Ovary (tissue), 10 donors: ENCODE results near the gene MINPP1. TPM values are rescaled to one million over a fixed set of nuclear protein-coding genes. Genes with fewer than 3 reads are reported as not detected.
"Not testable (repeated sequence)": the region's sequence is repeated elsewhere in the genome, so short reads cannot be mapped to it uniquely, and the experiment has no call there.

Experiments
- DNase-seq, 5 donors: peaks; one replicate each; pipeline ENCODE4 v3.0.0-alpha.2; 2019 to 2020
- H3K27ac ChIP-seq, 2 donors: fragments of 200-600 bp; one replicate each; pipeline versions ENCODE4 v1.5.1 to v1.8.0; 2019 to 2022
- H3K27me3 ChIP-seq: fragments of 200-600 bp; one replicate; pipeline ENCODE4 v1.8.0; 2022
- H3K36me3 ChIP-seq: fragments of 200-600 bp; sonication (generic); one replicate; pipeline ENCODE4 v1.5.1; 2019
- H3K4me1 ChIP-seq: one replicate; pipeline ENCODE4 v1.8.1; 2013; ENCODE audit warnings: mild to moderate bottlenecking, moderate library complexity; ENCODE audit not compliant: insufficient read depth
- H3K4me3 ChIP-seq: fragments of 200-600 bp; sonication (generic); one replicate; pipeline ENCODE4 v1.5.1; 2017
- H3K9me3 ChIP-seq, 2 donors: fragments of 200-600 bp in 1 of 2; sonication (generic) in 1 of 2; one replicate each; pipeline versions ENCODE4 v1.5.1 to v1.8.1; 2013 to 2019; ENCODE audit warnings: mild to moderate bottlenecking in 1 of 2, moderate library complexity in 1 of 2
- POLR2A ChIP-seq: fragments of 450-650 bp; IDR thresholded peaks from one replicate; pipeline ENCODE4 v1.6.1; 2017; ENCODE audit warnings: antibody characterized with exemption, mild to moderate bottlenecking, moderate library complexity
- WGBS, 3 donors: extraction: QIAGEN DNeasy Blood & Tissue Kit in 1 of 3; methylation state at CpG; one replicate each; pipeline versions ENCODE4 v1.1.5 to v1.1.7; 2013 to 2017; 5-methylcytosine and 5-hydroxymethylcytosine counted together
- intact Hi-C, 4 donors: fragments of 100-400 bp; cut with DNase I; formaldehyde crosslinking; loops; one replicate each; pipeline versions ENCODE4 v1.11.0 to v1.15.1; 2022 to 2023
- long read RNA-seq, 3 donors: library from polyadenylated mRNA in 2 of 3; unstranded in 2 of 3; transcript quantifications; one replicate each; pipeline ENCODE4 v2.0.0 and lab custom pipeline, GENCODE V29; 2021 to 2026
- polyA plus RNA-seq, 2 donors: library from polyadenylated mRNA; stranded (reverse); fragments of 200-250 nt in 1 of 2; fragments of 350-450 nt in 1 of 2; fragmentation: Illumina TruSeq in 1 of 2; extraction: RNeasy Lipid Tissue Mini Kit (QIAGEN cat#74804) in 1 of 2; gene quantifications; one replicate each; pipeline ENCODE4 v1.2.3, GENCODE V29; 2013 to 2014
- total RNA-seq, 7 donors: library from RNA; depleted of rRNA in 2 of 7; stranded (reverse); fragments of >200 nt in 2 of 7; fragmentation: NEBNext Ultra II Directional in 3 of 7; extraction: Animal tissue kit (Norgen Biotek cat#: 25700) in 3 of 7; gene quantifications; one replicate each; pipeline versions ENCODE4 v1.1.0 to v1.2.4, GENCODE V29; 2016 to 2023
- TF ChIP-seq, protein P1 (sequence below), 3 donors: fragments of 450-650 bp in 2 of 3; fragments of 200-600 bp in 1 of 3; IDR thresholded peaks; one replicate each; pipeline versions ENCODE4 v1.5.1 to v1.8.0; 2016 to 2022; ENCODE audit warnings: antibody characterized with exemption in 3 of 3, mild to moderate bottlenecking in 1 of 3
- donor health status: DM: no; HTN: no; CAD: no; lungs with moderate emphysema.
- donor health status: DM: no; HTN: no; CAD: no.
- donor health status: Bipolar disorder and iron deficiency.
- donor health status: DM: yes; HTN: yes; CAD: no.
- donor health status: DM: no; HTN: no; CAD: no.
- donor health status: DM: yes; HTN: yes; CAD: no.

Gene MINPP1, protein sequence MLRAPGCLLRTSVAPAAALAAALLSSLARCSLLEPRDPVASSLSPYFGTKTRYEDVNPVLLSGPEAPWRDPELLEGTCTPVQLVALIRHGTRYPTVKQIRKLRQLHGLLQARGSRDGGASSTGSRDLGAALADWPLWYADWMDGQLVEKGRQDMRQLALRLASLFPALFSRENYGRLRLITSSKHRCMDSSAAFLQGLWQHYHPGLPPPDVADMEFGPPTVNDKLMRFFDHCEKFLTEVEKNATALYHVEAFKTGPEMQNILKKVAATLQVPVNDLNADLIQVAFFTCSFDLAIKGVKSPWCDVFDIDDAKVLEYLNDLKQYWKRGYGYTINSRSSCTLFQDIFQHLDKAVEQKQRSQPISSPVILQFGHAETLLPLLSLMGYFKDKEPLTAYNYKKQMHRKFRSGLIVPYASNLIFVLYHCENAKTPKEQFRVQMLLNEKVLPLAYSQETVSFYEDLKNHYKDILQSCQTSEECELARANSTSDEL
- total RNA-seq (10 to 100 TPM in 6 of 7 donors, 1 to 10 TPM in 1; 9.8 to 21.8 (median 12.3) TPM), polyA plus RNA-seq (10 to 100 TPM; 10.1 to 13.8 TPM)
- long read RNA-seq, donor 1, transcript MINPP1-202 (5 exons, 2,415 nt), result major isoform, 55 of 65 reads
- long read RNA-seq, donor 1, partial matches to known transcripts, result 2 of 65 reads
- long read RNA-seq, donor 1, other reads (novel, unspliced or antisense), result 8 of 65 reads
- long read RNA-seq, donor 2, transcript MINPP1-202 (5 exons, 2,415 nt), result major isoform, 9 of 9 reads
- long read RNA-seq, donor 2, partial matches to known transcripts, result 0 of 9 reads
- long read RNA-seq, donor 2, other reads (novel, unspliced or antisense), result 0 of 9 reads
- long read RNA-seq, donor 3, transcript MINPP1-202 (5 exons, 2,415 nt), result major isoform, 32 of 39 reads
- long read RNA-seq, donor 3, partial matches to known transcripts, result 0 of 39 reads
- long read RNA-seq, donor 3, other reads (novel, unspliced or antisense), result 7 of 39 reads

DNA sequence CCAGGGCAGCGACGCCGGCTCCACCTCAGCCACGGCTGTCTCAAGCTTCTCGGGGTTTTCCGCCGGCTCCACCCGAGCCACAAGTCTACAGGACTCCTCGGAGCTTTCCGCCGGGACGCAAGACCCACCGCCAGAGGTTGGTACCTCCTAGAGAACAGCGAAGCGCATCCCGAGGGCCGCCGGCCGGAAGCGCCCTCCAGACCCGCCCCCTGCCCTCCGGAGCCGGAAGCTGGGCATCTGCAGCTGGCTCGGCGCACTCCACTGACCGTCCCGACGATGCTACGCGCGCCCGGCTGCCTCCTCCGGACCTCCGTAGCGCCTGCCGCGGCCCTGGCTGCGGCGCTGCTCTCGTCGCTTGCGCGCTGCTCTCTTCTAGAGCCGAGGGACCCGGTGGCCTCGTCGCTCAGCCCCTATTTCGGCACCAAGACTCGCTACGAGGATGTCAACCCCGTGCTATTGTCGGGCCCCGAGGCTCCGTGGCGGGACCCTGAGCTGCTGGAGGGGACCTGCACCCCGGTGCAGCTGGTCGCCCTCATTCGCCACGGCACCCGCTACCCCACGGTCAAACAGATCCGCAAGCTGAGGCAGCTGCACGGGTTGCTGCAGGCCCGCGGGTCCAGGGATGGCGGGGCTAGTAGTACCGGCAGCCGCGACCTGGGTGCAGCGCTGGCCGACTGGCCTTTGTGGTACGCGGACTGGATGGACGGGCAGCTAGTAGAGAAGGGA lies at the start of gene MINPP1:
TSS of gene MINPP1 (plus strand) at position 254 of the 726 bp plus-strand sequence. CDS start at position 277, 23 bp downstream.
- intact Hi-C loops, result no loop called here
- Histone ChIP-seq H3K9me3 (no peaks in the 10 kb centered on the region), H3K4me1 (peaks cover 4% of the 10 kb centered on the region), H3K4me3 (peak within 1 kb of the TSS; percentile 95), H3K36me3 (no peaks in the 10 kb centered on the region), H3K27me3 (no peaks in the 10 kb centered on the region), H3K27ac (peak within 1 kb of the TSS; percentile 84 to 87)
- 0 to 1% (median 0%) methylated on average over 62 to 74 of the region's 74 CpGs for WGBS, 3 donors
- TF ChIP-seq, protein P1, sequence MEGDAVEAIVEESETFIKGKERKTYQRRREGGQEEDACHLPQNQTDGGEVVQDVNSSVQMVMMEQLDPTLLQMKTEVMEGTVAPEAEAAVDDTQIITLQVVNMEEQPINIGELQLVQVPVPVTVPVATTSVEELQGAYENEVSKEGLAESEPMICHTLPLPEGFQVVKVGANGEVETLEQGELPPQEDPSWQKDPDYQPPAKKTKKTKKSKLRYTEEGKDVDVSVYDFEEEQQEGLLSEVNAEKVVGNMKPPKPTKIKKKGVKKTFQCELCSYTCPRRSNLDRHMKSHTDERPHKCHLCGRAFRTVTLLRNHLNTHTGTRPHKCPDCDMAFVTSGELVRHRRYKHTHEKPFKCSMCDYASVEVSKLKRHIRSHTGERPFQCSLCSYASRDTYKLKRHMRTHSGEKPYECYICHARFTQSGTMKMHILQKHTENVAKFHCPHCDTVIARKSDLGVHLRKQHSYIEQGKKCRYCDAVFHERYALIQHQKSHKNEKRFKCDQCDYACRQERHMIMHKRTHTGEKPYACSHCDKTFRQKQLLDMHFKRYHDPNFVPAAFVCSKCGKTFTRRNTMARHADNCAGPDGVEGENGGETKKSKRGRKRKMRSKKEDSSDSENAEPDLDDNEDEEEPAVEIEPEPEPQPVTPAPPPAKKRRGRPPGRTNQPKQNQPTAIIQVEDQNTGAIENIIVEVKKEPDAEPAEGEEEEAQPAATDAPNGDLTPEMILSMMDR (IDR thresholded peaks at IDR 0.05), result no peak
- TF ChIP-seq POLR2A, result peak; percentile 39
- DNase-seq, result peak; percentile 77 to 89 (median 82)

DNA sequence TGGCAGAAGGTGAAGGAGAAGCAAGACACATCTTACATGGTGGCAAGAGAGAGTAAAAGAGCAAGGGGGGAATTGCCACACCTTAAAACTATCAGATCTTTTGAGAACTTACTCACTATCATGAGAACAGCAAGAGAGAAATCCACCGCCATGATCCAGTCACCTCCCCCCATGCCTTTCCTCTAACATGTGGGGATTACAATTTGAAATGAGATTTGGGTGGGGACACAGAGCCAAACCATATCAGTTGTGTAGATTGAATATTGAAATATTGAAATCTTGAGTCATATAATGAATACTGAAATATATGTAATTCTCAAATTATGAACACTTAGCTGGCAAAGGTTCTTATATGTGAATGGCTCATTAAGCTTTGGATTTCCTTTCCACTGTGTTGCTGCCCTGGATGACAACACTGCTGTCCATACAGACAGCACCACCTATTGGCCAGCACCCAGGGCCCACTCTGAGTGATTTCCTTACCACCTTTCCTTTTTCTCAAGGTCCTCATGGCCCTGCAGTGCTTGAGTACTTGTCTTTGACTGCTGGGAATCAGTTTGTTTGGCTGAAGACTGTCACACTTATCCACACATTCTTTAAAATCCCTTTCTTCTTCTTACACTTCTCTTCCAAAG lies 48.0 kb upstream of the MINPP1 start:
- intact Hi-C loops, H3K4me3 ChIP-seq, H3K36me3 ChIP-seq, DNase-seq, H3K9me3 ChIP-seq, H3K27me3 ChIP-seq, H3K27ac ChIP-seq, H3K4me1 ChIP-seq: not testable (repeated sequence)
- no CpG with 5 or more reads among the region's 1 CpG for WGBS, 3 donors

DNA sequence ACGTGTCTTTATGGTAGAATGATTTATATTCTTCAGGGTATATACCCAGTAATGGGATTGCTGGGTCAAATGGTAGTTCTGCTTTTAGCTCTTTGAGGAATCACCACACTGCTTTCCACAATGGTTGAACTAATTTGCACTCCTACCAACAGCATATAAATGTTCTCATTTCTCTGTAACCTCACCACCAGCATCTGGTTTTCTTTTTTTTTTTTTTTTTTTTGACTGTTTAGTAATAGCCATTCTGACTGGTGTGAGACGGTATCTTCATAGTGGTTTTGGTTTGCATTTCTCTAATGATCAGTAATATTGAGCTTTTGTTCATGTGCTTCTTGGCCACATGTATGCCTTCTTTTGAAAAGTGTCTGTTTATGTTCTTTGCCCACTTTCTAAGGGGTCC lies 42.9 kb upstream of the MINPP1 start:
- H3K36me3 ChIP-seq, DNase-seq, intact Hi-C loops, H3K4me3 ChIP-seq, H3K27me3 ChIP-seq, H3K9me3 ChIP-seq, H3K4me1 ChIP-seq, H3K27ac ChIP-seq: not testable (repeated sequence)
- WGBS, 3 donors, result 88 to 89% methylated on average over 1 of the region's 2 CpGs; no CpG with 5 or more reads in 1 of the 3 donors

DNA sequence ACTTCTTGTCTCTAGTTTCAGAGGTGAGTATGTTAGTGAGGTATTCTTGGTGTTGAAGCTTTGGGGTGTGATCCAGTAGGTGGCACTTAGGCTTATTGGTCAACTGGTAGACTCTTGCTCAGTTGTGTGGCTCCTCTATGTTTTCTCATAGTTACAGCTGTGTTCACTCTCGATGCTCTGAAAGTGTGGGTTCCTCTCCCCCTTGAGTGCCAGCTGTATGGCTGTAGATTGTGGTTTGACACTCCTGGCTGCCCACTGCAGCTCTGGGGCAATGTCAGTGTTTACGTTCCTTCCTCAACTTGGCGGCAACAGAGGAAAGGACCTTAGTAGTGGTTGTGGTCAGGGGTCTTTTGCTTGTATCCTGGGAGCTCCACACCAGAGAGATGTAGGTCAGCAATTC lies 37.8 kb upstream of the MINPP1 start:
- H3K4me1 ChIP-seq, H3K9me3 ChIP-seq, H3K36me3 ChIP-seq, DNase-seq, H3K27ac ChIP-seq, intact Hi-C loops, H3K27me3 ChIP-seq, H3K4me3 ChIP-seq: not testable (repeated sequence)
- WGBS, 3 donors, result 90 to 96% (median 92%) methylated on average over 2 to 3 of the region's 3 CpGs

DNA sequence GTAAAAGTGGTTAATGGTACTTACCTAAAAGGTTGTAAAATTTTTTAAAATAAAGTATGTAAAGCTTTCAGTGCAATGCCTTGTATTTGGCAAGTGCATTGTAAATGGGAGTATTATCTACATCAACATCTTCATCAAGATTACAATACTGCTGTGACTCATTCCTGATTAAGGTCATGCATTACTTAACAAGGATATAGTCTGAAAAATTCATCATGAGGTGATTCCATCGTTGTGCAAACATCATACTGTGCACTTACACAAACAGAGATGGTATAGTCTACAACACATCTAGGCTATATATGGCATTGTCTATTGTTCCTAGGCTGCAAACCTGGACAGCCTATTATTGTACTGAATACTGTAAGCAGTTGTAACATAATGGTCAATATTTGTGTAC lies 16.0 kb upstream of the MINPP1 start:
- H3K27me3 ChIP-seq, DNase-seq, H3K4me3 ChIP-seq, H3K9me3 ChIP-seq, H3K36me3 ChIP-seq, intact Hi-C loops, H3K4me1 ChIP-seq, H3K27ac ChIP-seq: not testable (repeated sequence)
- WGBS, 3 donors, result 82 to 92% (median 83%) methylated on average over 1 of the region's 1 CpG

DNA sequence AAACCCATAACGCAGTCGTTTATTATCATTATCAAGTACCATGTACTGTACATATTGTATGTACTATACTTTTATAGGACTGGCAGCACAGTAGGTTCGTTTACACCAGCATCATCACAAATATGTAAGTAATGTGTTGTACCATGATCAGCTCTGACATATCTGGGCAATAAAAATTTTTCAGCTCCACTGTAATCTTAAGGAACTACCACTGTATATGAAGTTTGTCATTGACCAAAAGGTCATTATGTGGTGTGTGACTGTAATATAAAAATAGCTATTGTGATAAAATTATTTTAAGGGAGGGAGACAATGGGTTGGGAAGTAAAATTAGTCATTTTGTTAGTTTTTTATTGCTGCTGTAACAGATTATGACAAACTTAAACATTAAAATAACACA lies 14.4 kb upstream of the MINPP1 start:
- DNase-seq, H3K36me3 ChIP-seq, intact Hi-C loops, H3K4me1 ChIP-seq, H3K4me3 ChIP-seq, H3K9me3 ChIP-seq, H3K27me3 ChIP-seq, H3K27ac ChIP-seq: not testable (repeated sequence)
- WGBS, 3 donors, result no CpG with 5 or more reads among the region's 3 CpGs

DNA sequence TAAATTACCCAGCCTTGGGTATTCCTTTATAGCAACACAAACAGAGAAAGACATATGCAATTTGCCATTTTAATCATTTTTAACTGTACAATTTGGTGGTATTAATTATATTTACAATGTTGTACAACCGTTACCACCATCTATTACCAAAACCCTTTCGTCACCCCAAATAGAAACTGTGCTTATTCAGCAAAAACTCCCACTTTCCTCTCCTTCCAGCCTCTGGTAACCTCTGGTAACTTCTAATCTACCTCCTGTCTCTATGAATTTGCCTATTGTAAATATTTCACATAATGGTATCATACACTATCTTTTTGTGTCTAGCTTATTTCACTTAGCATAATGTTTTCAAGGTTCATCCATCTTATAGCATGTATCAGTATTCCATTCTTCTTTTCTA lies 12.2 kb upstream of the MINPP1 start:
- H3K9me3 ChIP-seq, H3K4me1 ChIP-seq, H3K27ac ChIP-seq, DNase-seq, H3K36me3 ChIP-seq, H3K4me3 ChIP-seq, intact Hi-C loops, H3K27me3 ChIP-seq: not testable (repeated sequence)
- WGBS, 3 donors, result 93 to 98% (median 95%) methylated on average over 2 of the region's 2 CpGs

DNA sequence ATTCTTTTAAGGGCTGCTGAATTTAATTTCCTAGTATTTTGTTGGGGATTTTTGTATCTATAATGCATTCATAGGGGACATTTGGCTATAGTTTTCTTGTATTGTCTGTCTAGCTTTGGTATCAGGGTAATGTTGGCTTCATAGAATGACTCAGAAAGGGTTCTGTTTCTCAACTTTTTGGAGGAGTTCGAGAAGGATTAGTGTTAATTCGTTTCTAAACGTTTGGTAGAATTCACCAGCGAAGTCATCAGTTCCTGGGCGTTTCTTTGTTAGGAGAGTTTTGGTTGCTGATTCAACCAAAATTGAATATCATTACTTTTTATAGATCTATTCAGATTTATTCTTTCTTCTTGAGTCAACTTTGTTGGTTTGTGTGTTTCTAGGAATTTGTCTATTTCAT lies 9.2 kb upstream of the MINPP1 start:
- H3K27me3 ChIP-seq, H3K36me3 ChIP-seq, DNase-seq, intact Hi-C loops, H3K27ac ChIP-seq, H3K9me3 ChIP-seq, H3K4me1 ChIP-seq, H3K4me3 ChIP-seq: not testable (repeated sequence)
- WGBS, 3 donors, result 78 to 92% (median 79%) methylated on average over 5 of the region's 5 CpGs

DNA sequence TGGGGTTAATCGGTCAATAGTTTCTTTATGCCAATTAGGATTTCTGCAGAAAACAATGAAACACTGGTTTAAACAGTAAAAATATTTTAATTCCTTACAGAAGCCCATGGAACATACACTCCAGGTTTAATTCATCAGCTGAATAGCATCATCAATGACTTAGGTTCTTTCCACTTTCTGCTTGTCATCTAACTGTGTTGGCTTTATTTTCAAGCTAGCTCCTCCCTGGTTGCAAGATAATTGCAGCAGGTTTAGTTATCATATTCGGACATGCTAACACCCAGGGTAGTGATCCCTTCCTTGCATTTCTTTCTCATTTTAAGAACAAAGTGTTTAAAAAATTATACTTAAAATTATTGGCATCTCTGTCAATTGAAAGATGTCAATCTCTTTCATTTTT lies 7.3 kb upstream of the MINPP1 start:
- DNase-seq, H3K27ac ChIP-seq, intact Hi-C loops, H3K36me3 ChIP-seq, H3K4me3 ChIP-seq, H3K9me3 ChIP-seq, H3K27me3 ChIP-seq, H3K4me1 ChIP-seq: not testable (repeated sequence)
- WGBS, 3 donors, result 87 to 94% (median 90%) methylated on average over 2 of the region's 2 CpGs
